GM10847 (cell line): ENCODE results near the gene APLF.

ENCODE experiments used
- POLR2A ChIP-seq: IDR thresholded peaks from 2 replicates; pipeline ENCODE4 v1.6.1; 2011; ENCODE audit not compliant: insufficient read length; ENCODE audit errors: extremely low read depth

APLF gene

DNA sequence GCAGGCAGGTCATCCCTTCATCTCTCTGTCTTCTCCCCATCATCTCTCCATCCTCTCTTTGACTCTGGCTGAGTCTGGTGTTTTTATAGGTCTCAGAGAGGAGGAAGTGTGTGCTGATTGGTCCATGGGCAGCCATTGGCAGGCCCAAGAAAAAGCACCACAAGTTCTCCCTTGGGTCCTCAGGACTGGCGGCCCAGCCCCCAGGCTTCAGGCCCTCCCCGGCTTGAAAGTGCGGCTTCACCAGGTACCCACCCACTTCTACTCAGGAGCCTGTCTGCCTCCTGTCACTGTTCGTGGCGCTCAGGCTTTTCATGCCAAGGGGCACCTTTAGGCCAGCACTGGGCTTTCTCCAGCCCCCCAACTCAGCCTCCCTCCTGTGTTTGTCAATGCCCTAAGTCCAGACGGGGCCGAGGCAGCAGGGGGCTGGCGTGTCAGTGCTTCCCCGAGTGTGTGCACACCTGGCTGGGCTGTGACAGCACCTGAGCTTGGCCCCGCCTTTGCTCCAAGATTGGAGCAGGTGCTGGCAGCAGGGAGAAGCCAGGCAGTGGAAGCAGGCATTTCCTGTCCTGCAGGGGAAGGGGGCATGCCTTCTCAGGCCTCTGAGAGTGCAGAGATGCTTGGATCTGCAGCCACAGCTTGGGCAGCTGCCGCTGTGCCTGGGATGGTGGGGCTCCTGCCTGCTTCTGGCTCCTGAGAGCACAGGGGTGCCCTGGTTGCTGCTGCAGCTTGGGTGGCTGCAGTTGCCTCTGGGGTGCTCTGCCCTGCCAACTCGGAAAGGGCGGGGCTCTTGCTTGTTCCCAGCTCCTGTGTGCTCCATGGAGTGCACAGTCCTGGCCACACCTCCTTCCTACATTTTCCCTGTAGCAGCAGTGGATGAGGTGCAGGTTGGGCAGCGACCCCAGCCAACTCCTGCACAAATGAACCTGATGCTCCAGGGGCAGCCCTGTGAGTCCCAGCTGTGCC is 34.4 kb upstream of the APLF start:
- TF ChIP-seq POLR2A = no peak

DNA sequence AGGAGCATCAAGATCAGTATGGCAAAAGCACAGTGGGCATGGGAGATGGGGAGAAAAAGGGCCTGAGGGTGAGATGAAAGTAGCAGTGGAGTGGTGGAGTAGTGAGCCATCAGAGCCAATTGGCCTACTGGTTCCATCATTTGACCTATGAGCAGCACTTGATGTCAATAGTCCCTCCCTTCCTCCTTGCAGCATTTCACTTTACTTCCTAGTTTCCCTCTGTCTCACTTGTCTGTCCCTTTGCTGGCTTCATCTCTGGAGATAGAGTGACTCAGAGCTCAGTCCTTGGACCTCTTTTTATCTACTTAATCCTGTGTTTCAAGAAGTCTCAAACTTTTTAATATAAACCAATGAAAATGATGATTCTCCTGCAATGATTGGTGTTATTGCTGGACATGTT is 32.4 kb upstream of the APLF start:
- no peak for TF ChIP-seq POLR2A

DNA sequence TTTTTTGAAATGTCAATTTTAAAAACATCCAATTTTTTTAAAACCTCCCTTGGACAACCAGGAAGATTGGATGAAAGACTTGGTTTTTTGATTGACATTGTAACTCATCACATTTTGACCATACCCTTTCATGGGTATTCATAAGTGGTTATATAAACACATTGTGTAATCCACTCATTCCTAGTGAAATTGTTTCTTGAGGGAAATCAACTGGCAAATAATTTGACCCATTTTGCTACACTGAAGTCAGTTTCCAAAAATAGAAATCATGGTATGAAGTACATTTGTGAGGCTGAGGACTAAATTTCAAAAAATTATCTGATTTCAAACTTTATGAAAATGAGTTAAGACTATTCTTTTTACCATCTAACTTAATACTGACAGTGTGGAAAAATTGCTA is 31.8 kb upstream of the APLF start:
- TF ChIP-seq POLR2A = no peak

DNA sequence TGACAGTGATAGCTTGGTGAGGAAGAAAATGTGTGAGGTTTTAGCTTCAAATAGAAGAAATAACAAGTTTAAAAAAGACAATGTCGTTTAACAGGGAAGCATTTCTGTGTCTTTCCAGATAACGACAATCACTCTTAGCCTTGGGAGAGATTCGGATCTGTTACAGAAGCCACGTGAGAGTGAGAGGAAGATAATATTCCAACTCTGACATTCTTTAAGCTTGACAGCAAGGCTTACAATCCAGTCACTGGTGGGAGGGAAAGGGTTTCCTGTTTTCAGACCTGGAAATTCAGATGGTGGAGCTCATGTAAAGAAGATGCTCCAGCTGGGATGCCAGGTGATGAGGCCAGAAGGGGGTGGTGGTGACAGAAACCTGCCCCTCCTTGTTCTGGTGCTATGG is 31.1 kb upstream of the APLF start:
- TF ChIP-seq POLR2A = no peak

DNA sequence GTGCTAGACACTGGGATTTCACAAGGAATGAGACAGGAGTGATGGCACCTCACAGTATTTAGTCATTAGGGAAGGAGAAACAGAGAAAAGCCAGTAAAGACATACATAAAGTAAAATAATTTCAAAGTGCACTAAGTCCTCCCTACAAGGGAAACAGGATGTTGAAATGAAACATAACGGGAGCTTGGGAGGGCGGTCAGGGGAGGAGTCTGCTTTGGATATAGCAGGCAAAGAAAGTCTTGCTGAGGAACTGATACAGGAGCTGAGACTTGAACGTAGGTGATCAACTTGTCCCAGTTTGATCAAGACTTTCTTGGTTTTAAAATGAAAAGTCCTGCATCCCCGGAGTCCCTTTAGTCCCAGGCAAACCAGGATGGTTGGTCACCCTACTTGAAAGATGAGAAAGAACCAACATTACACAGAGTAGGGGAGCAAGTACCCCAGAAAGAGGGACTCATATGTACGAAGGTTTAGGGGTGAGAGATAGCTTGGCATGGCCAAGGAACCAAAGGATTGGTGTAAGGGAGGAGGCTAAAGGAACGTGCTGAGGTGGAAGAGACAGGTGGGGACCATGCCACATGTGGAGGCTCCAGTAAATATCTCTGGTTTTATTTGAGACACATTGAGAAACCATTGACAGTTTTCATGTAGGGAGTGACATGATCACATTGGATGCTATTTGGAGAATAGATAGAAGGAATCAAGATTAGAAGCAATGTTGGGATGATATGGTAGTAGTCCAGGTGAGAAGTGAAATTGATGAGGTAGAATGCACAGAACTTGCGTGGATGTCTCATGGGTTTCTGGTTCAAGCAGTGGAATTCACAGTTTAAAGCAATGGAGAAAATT is 28.7 kb upstream of the APLF start:
- peak; percentile 35 for TF ChIP-seq POLR2A

DNA sequence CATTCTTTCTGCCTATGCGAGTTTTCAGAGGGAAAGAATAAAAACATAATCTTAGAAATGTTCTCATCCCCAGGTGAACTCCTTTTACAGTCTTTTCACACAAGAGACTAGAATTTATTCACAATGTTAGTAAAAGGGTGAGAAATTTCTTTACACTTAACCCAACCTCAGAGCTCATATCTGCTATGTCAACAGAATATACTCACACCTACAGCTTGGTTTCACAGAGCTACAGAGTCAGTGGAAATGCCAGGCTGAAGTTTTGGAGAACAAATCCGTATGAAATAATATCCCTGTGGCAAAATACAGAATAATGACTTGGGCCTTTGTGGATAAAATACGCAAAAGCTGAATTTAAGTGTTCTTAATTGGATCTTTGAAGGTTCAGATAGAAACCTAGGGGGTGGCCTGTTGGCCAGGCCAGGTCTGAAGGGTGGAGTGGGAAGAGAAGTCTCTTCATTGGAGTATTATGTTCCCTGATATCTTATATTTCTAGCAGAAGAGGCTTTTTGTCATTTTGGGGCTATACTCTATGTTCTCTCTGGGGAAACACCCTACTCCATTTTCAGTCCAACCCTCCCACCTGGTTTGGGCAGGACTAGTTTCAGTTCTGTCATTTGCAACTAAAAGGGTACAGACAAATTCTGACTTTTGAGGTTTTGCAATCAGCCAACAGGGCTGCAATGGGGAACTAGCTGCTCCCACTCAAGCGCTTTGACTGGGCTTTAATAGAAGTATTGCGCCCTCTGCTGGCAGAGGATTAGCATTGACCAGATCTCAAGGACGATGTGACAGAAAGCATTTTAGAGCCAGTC is 26.0 kb upstream of the APLF start:
- TF ChIP-seq POLR2A = no peak

DNA sequence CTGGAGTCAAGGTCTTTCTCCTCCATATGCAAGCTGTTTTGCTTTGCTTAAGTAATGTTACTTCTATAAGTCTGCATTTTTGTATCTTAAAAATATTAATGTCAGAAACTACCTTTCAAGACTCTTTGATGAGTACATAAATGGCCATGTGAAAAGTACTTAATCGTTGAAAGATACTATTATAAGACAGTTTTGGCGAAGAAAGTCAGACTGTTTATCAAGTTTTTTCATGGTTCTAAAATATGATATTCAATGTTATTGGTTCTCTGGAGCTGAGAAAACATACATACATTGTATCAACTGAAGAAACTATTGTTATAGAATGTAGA is 25.4 kb upstream of the APLF start:
- TF ChIP-seq POLR2A = no peak

DNA sequence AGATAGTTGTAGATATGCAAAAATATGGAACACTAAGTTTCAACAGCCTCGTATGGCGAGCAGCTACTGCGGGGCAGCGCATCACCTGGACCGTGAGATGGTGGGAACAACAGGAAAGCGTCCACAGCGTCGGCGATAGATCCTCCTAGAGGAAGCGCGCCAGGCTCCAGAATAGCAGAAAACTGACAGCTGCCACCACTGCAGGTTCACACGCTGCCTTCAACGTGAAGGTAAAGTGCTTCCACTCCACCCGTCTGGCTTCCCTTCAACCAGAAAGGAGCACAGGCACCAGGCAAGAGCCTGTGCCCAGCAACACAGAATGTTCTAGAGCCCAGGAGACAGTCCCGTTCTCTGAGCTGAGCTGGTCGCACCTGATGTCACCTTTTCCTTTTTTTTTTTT is 20.3 kb upstream of the APLF start:
- TF ChIP-seq POLR2A = no peak

DNA sequence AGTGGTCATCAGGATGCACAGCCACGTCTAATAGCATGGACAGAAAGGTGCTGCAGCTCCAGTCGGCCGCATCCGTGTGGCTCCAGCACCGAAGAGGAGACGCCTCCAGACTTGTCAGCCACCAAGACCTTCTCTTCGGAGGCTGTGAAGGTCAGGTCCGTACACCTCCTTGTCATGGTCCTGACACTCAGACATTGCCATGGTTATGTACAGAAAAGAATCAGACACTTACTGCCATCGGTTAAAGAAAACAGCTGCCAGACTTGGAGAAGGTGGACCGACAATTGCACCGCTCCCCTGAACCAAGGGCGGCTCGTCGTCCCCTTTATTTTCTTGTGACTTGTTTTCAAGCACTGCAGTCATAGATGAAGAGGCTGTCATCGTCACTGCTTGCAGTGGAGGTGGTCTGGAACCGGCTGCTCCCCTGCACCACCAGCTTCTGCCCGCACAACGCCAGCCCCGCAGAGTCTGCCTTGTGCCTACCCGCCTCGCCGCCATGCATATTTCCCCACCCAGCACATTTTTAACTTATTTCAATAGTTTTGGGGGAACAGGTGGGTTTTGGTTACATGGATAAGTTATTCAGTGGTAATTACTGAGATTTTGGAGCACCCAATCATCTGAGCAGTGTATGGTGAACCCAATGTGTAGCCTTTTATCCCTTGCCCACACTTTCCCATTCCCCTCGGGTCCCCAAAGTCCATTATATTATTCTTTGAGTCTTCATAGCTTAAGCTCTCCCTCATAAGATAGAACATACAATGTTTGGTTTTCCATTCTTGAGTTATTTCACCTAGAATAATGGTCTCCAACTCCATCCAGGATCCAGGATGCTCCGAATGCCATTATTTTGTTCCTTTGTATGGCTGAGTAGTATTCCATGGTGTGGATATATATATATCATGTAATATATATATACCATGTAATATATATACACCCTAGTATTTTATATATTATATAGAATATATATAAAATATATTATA is 18.4 kb upstream of the APLF start:
- no peak for TF ChIP-seq POLR2A

DNA sequence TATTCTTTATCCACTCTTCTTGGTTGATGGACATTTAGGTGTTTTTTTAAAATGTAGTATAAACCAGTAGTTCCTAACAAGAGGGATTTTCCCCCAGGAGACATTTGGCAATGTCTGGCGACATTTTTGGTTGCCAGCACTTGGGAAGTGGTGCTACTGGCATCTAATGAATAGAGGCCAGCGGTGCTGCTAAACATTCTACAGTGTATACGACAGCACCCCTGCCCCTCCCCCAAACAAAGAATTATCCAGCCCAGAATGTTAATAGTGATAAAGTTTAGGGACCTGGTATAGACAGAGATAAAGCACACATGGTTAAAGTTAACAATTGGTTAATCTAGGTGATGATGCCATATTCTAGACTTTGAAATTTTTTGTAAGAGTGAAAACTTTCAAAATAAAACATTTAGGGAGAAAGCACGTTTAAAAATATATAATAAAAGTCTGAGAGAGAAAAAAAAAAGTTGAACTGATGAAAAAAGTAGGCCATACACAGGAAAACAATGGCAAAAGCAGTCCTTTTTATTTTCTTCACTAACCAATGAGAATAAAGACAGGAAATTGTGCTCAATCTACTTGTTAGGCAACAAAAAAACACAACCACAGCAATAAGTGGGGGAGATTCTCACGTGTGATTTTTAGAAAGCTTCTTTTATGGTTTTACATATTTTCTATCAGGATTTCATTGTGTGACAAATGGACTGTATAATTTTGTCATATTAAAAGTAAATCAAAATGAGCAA is 15.1 kb upstream of the APLF start:
- no peak for TF ChIP-seq POLR2A

DNA sequence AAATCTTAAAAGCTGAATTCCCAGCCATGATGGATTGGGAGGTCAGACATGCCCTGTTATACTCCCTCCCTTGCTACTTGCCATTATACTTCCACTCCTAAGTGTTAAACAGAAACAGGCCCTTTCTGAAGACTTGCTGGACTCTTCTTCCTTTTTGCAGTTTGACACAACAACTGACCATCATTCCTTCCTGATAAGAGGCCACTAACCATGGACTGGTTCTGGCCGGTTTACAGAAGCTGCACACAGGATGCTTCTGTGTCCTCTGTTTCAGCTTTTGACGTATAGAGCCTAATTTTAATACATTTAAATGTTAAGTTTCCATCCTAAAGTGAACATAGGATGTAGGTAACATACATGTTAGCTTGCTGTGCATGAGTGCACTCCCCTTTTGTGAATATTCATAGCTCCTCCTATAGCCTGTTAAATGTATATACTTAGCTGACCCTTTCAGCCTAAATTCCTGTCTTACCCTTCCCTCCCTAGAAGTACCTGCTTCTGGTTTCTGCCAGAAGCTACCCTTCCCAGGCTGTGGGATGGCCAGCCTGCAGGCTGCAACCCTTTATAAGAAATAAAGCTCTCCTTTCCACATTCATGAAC is 13.5 kb upstream of the APLF start:
- TF ChIP-seq POLR2A = no peak

DNA sequence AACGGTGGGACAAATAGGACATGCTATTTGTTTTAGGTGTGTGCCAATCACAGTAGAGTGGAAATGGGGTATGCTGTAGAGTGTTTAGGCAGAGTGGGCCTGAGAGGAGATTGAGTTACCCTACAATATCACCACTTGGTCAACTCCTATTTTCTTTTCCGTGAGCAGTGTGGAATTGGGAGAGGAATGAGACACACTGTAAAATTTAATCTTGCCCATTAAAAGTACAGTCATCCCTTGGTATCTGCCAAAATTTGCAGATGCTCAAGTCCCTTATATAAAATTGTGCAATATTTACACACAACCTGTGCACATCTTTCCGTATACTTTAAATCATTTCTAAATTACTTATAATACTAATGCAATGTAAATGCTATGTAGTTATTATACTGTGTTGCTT is 12.7 kb upstream of the APLF start:
- no peak for TF ChIP-seq POLR2A

DNA sequence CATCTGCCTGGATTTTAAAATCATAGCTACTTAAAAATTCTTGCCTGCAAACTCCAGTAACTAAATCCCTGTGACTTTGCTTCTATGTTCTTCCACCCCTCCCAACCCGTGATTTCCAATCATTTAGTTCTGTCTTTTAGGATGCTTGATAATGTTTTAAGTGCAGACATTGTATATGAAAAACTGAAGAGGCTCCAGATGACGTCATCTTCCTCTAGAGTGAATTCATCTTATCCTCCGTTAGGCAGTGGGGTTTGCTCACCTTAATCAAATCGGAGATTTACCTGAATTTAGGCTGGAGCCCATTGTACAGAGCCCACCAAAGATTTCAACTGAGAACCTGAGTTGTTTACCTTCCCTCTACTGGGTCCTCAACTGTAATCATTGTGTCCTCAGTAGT is 11.2 kb upstream of the APLF start:
- TF ChIP-seq POLR2A = no peak
